OCI-LY3 (cell line): ENCODE data around the gene KRTAP3-2.

Experiments
- EZH2phosphoT487 ChIP-seq: fragments of 200-600 bp; shearing (Covaris generic); IDR thresholded peaks from 2 replicates; pipeline ENCODE4 v1.6.1; 2018; ENCODE audit warnings: antibody characterized with exemption, mixed run types, low read depth
- TF ChIP-seq, protein P1 (sequence below): fragments of 200-600, 300-600 bp; sonication (generic); IDR thresholded peaks from 2 replicates; pipeline ENCODE4 v1.5.1; 2014; ENCODE audit warnings: antibody characterized with exemption, low read length, low read depth

DNA sequence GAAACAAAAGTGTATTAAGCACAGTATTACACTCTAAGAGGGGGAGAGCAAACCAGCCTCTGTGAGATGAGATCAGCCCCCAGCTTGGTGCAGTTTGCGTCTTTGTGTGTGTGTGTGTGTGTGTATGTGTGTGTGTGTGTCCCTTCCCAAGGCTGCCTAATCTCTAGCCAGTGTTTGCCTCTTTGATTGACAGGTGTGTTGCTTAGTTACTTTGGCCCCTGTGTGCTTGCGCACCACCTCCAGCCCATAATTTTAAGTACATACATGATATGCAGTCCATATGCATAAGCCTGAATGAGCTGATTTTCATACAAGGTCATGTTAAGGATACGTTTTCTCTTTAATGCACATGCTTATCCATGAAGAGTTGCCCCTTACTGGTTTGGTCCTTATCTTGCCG lies 2.1 kb upstream of the KRTAP3-2 start:
- TF ChIP-seq, protein P1, sequence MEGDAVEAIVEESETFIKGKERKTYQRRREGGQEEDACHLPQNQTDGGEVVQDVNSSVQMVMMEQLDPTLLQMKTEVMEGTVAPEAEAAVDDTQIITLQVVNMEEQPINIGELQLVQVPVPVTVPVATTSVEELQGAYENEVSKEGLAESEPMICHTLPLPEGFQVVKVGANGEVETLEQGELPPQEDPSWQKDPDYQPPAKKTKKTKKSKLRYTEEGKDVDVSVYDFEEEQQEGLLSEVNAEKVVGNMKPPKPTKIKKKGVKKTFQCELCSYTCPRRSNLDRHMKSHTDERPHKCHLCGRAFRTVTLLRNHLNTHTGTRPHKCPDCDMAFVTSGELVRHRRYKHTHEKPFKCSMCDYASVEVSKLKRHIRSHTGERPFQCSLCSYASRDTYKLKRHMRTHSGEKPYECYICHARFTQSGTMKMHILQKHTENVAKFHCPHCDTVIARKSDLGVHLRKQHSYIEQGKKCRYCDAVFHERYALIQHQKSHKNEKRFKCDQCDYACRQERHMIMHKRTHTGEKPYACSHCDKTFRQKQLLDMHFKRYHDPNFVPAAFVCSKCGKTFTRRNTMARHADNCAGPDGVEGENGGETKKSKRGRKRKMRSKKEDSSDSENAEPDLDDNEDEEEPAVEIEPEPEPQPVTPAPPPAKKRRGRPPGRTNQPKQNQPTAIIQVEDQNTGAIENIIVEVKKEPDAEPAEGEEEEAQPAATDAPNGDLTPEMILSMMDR, result no peak
- TF ChIP-seq EZH2phosphoT487, result no peak
